RWPE2 (cell line): ENCODE results near the gene LRRC45.

Experiments used
- ATAC-seq: fragments of 200-7000 bp; cut with Tn5 transposase; 3 replicates; pipeline ENCODE4 v1.9.1; 2021; ENCODE audit warnings: low read depth
- DNase-seq: peaks from one replicate; pipeline ENCODE4 v3.0.0-alpha.2; 2020; ENCODE audit warnings: low spot score
- H3K27ac ChIP-seq: fragments of 450-650 bp; 2 replicates; pipeline ENCODE4 v1.5.1; 2017; ENCODE audit warnings: mild to moderate bottlenecking; ENCODE audit not compliant: poor library complexity, severe bottlenecking
- H3K27me3 ChIP-seq: fragments of 250-450 bp; sonication (Bioruptor Pico); 2 replicates; pipeline ENCODE4 v1.5.1; 2021; ENCODE audit warnings: mild to moderate bottlenecking, moderate library complexity; ENCODE audit not compliant: insufficient read depth, poor library complexity, severe bottlenecking
- H3K36me3 ChIP-seq: fragments of 250-450 bp; sonication (Bioruptor Pico); 2 replicates; pipeline ENCODE4 v1.5.1; 2020; ENCODE audit warnings: low read depth, mild to moderate bottlenecking, moderate library complexity
- H3K4me1 ChIP-seq: fragments of 250-450 bp; sonication (Bioruptor Pico); 2 replicates; pipeline ENCODE4 v1.5.1; 2021; ENCODE audit warnings: mild to moderate bottlenecking, moderate library complexity; ENCODE audit not compliant: insufficient read depth, poor library complexity, severe bottlenecking
- H3K4me3 ChIP-seq: fragments of 250-450 bp; sonication (Bioruptor Pico); 2 replicates; pipeline ENCODE4 v1.5.1; 2021; ENCODE audit warnings: mild to moderate bottlenecking, moderate library complexity; ENCODE audit not compliant: severe bottlenecking
- H3K9me3 ChIP-seq: fragments of 250-450 bp; sonication (Bioruptor Pico); 2 replicates; pipeline ENCODE4 v1.5.1; 2021; ENCODE audit warnings: mild to moderate bottlenecking, moderate library complexity; ENCODE audit not compliant: severe bottlenecking
- TF ChIP-seq, protein P1 (sequence below): fragments of 450-650 bp; IDR thresholded peaks from one replicate; pipeline ENCODE4 v1.5.1; 2017; ENCODE audit warnings: mild to moderate bottlenecking, moderate library complexity; ENCODE audit not compliant: poor library complexity, severe bottlenecking

LRRC45 gene

DNA sequence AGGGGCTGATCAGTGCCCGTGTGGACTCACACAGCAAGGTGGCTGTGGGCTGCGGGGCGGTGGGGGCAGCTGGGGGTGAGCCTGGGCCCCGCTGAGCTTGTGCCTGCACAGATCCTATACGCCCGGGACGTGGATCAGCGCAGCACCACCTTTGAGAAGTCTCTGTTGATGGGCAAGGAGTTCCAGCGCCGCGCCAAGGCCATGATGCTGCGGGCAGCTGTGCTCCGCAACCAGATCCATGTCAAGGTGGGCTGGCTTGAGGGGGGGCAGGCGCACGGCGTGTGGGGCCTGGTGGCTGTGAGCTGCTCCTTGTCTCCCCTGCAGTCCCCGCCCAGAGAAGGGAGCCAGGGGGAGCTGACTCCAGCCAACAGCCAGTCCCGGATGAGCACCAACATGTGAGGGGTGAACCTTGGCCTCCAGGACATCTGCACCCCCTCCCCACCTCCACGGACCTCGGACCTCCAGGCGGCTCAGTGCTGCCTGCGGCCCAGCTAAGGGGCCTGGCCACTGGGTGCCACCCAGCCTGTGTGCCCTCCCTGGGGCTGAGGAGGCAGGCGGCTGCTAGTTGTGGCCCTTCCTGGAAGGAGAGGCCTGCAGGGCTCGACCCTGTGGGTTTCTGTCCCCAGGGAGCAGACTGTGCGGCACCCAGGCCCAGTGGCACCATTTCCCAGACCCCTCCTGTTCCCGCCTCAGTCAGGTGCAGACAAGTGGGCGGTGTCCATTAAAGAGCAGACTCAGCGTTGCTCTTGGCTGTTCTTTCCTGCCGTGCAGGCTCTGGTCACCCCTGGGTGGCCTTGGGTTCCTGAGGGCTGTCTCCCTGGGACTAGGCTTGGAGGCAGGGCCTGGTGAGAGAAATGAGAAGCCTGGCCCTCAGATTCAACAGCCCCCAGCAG lies 33.9 kb downstream of the LRRC45 start:
- peaks cover 81% of the 10 kb centered on the region for H3K36me3 ChIP-seq
- TF ChIP-seq, protein P1, sequence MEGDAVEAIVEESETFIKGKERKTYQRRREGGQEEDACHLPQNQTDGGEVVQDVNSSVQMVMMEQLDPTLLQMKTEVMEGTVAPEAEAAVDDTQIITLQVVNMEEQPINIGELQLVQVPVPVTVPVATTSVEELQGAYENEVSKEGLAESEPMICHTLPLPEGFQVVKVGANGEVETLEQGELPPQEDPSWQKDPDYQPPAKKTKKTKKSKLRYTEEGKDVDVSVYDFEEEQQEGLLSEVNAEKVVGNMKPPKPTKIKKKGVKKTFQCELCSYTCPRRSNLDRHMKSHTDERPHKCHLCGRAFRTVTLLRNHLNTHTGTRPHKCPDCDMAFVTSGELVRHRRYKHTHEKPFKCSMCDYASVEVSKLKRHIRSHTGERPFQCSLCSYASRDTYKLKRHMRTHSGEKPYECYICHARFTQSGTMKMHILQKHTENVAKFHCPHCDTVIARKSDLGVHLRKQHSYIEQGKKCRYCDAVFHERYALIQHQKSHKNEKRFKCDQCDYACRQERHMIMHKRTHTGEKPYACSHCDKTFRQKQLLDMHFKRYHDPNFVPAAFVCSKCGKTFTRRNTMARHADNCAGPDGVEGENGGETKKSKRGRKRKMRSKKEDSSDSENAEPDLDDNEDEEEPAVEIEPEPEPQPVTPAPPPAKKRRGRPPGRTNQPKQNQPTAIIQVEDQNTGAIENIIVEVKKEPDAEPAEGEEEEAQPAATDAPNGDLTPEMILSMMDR: no peak
- ATAC-seq (peak; percentile 2; the same call in 1 of the 3 replicates), DNase-seq (peak; percentile 65)
- no peak overlapping the region for H3K4me3 ChIP-seq
- H3K27ac ChIP-seq: no peak overlapping the region
- no peaks in the 10 kb centered on the region for H3K27me3 ChIP-seq
- no peaks in the 10 kb centered on the region for H3K9me3 ChIP-seq
- H3K4me1 ChIP-seq: peaks cover 5% of the 10 kb centered on the region

- ATAC-seq (no peak; the same call in 2 of the 3 replicates), DNase-seq (no peak)
- Histone ChIP-seq H3K9me3 (no peaks in the 10 kb centered on the region), H3K36me3 (peaks cover 93% of the 10 kb centered on the region), H3K4me1 (no peaks in the 10 kb centered on the region), H3K27ac (no peak overlapping the region), H3K4me3 (no peak overlapping the region), H3K27me3 (no peaks in the 10 kb centered on the region)
- TF ChIP-seq, protein P1: no peak
These were observed 35.2 kb downstream of the LRRC45 start for GRCh38 chr17:82058230-82058854.

DNA sequence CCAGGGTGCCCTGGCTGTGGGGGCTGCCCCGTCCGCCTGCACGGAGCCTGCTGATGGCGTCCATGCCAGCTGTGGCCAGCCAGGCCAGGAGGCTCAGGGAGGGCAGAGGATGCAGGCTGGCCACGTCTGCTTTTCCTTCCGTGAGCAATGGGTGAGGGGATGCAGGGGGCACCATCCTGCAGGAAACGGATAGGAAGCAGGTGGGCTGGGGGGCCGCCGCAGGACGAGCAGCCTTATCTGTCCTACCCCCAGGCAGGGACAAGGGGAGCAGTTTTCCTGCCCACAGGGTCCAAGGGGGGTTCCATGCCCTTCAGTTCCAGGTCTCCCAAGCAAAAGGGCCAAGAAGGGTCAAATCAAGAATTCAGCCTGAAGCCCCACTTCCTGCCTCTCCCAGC lies 35.7 kb downstream of the LRRC45 start:
- Histone ChIP-seq H3K27ac (no peak overlapping the region), H3K36me3 (peaks cover 93% of the 10 kb centered on the region), H3K4me1 (no peaks in the 10 kb centered on the region), H3K9me3 (no peaks in the 10 kb centered on the region), H3K27me3 (no peaks in the 10 kb centered on the region), H3K4me3 (no peak overlapping the region)
- ATAC-seq (no peak), DNase-seq (peak; percentile 70)
- TF ChIP-seq, protein P1: no peak

GRCh38 chr17:82059272-82060000 lies 36.3 kb downstream of the LRRC45 start:
- Histone ChIP-seq H3K4me1 (no peaks in the 10 kb centered on the region), H3K27me3 (no peaks in the 10 kb centered on the region), H3K4me3 (no peak overlapping the region), H3K36me3 (peaks cover 93% of the 10 kb centered on the region), H3K27ac (no peak overlapping the region), H3K9me3 (no peaks in the 10 kb centered on the region)
- ATAC-seq: 0 out of 3 replicates have a peak, but pooled peaks have one; percentile 1
- DNase-seq: peak; percentile 68
- TF ChIP-seq, protein P1: no peak
